ENCODE results near the gene ZNF343.

ZNF343 gene

DNA sequence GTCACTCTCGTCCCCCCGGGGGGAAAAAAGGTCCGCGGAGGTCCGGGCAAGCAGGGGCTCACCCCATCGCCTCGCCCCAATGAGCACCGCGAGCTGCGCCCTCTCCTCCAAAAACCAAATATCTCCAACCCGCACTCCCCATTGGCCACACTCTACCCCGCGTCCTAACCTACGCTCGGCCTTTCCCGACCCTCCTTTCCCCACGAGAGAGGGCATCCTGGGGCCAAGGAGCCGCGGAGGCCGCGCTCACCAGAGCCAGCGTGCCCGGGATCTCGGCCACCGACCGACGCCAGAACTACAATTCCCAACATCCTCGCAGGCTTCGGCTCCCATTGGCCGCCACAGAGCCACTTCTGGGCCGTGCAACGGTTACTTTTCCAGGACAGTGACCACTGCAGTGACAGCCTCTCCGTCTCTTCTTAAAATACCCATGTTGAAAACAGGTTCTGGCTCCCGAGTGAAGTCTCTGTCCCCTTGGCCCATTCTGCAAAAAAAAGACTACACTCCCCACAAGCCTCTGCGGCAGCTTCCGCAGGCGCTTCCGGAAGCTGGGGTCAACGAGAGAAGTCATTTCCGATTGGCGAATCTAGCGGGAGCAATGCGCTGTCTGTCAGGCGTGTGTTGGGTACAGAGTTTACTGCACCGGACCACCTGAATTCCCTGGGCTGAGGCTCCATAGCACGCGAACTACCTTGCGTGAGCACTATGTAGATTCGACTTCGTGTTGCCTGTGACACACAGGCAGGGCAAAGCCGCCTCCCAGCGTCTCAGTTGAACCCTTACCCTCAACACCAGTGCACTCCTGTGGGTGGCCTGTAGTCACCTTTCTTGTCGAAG, at the start of gene ZNF343:
ZNF343 (minus strand) TSS at position 285 of the 837 bp plus-strand sequence. CDS start 15,020 bp downstream, outside the sequence.
- peak within 1 kb of the TSS; percentile 26; the same call in 1 of the 2 replicates for H2AFZ ChIP-seq (ENCODE audit: low read length)
- H3K27me3 ChIP-seq (ENCODE audit: insufficient read depth, low read length), result no peaks in the 10 kb centered on the region
- peak within 1 kb of the TSS; percentile 87 for H3K4me2 ChIP-seq (ENCODE audit: low read length)
- H3K4me1 ChIP-seq (ENCODE audit: insufficient read depth, low read length, severe bottlenecking), result peaks cover 17% of the 10 kb centered on the region
- TF ChIP-seq, protein P1, sequence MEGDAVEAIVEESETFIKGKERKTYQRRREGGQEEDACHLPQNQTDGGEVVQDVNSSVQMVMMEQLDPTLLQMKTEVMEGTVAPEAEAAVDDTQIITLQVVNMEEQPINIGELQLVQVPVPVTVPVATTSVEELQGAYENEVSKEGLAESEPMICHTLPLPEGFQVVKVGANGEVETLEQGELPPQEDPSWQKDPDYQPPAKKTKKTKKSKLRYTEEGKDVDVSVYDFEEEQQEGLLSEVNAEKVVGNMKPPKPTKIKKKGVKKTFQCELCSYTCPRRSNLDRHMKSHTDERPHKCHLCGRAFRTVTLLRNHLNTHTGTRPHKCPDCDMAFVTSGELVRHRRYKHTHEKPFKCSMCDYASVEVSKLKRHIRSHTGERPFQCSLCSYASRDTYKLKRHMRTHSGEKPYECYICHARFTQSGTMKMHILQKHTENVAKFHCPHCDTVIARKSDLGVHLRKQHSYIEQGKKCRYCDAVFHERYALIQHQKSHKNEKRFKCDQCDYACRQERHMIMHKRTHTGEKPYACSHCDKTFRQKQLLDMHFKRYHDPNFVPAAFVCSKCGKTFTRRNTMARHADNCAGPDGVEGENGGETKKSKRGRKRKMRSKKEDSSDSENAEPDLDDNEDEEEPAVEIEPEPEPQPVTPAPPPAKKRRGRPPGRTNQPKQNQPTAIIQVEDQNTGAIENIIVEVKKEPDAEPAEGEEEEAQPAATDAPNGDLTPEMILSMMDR (IDR thresholded peaks at IDR 0.05; ENCODE audit: low read length), result no peak; the same call in 1 of the 2 replicates
- H3K36me3 ChIP-seq (ENCODE audit: insufficient read depth, low read length), result no peaks in the 10 kb centered on the region; the same call in 1 of the 2 replicates
- no peaks in the 10 kb centered on the region for H3K9me2 ChIP-seq (ENCODE audit: low read depth, low read length)
- no peaks in the 10 kb centered on the region for H3F3A ChIP-seq (ENCODE audit: insufficient read depth, low read length)
- H3K4me3 ChIP-seq (ENCODE audit: low read depth, low read length, poor library complexity, severe bottlenecking), result peak within 1 kb of the TSS; percentile 76
- H3K9ac ChIP-seq (ENCODE audit: low read length), result peak within 1 kb of the TSS; percentile 73
- no peaks in the 10 kb centered on the region for H3K9me3 ChIP-seq (ENCODE audit: low read length)
- H4K20me1 ChIP-seq (ENCODE audit: insufficient read depth, low read length), result no peaks in the 10 kb centered on the region
- peaks cover 16% of the 10 kb centered on the region for H3K79me2 ChIP-seq (ENCODE audit: insufficient read depth, low read length)
- H3K27ac ChIP-seq (ENCODE audit: low read depth, low read length, poor library complexity, severe bottlenecking), result peak within 1 kb of the TSS; percentile 29

DNA sequence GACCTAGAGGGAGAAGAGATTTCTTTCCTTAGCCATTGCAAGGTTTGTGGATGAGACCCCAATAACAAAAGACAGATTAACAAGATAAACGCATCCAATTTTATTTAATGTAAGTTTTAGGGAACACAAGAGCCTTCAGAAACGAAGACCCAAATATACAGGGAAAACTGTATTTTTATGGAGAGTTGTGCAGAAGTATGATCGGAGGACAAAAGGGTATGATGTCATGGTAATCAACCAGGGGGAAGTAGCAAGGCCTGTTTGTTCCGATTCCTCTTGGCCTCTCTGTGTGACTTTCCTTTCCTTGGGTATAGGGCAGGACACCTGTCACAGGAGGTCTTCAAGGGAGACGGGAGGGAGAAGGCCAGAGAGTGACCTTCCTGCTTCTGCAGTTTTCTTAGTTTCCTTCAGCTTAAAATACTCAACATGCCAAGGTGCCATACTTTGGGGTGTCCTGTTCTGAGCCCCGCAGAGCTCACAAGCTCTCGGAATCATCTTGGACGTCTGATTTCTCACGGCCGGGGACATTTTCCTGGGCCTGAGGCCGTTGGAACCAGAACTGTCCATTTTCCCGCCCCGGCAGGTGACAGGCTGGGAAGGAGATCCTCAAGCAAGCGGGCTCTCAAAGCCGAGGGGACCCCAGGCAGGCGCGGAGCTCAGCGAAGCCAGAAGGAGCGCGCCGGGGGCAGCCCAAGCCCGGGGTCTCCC, 49.3 kb upstream of the ZNF343 start:
- no peaks in the 10 kb centered on the region for H3K36me3 ChIP-seq (ENCODE audit: insufficient read depth, low read length)
- H3K4me1 ChIP-seq (ENCODE audit: insufficient read depth, low read length, severe bottlenecking), result no peaks in the 10 kb centered on the region
- H3K9me2 ChIP-seq (ENCODE audit: low read depth, low read length), result no peaks in the 10 kb centered on the region
- no peaks in the 10 kb centered on the region for H3K79me2 ChIP-seq (ENCODE audit: insufficient read depth, low read length)
- no peak overlapping the region for H3K9ac ChIP-seq (ENCODE audit: low read length)
- H3K4me2 ChIP-seq (ENCODE audit: low read length), result no peak overlapping the region
- no peak overlapping the region for H3K27ac ChIP-seq (ENCODE audit: low read depth, low read length, poor library complexity, severe bottlenecking)
- TF ChIP-seq, protein P1 (IDR thresholded peaks at IDR 0.05; ENCODE audit: low read length), result no peak
- TF ChIP-seq EZH2 (IDR thresholded peaks at IDR 0.05; ENCODE audit: borderline replicate concordance, low read length), result no peak
- H3K4me3 ChIP-seq (ENCODE audit: low read depth, low read length, poor library complexity, severe bottlenecking), result no peak overlapping the region
- H3F3A ChIP-seq (ENCODE audit: insufficient read depth, low read length), result no peaks in the 10 kb centered on the region
- H3K9me3 ChIP-seq (ENCODE audit: low read length), result no peaks in the 10 kb centered on the region
- no peaks in the 10 kb centered on the region for H4K20me1 ChIP-seq (ENCODE audit: insufficient read depth, low read length)
- no peak overlapping the region for H2AFZ ChIP-seq (ENCODE audit: low read length)
- H3K27me3 ChIP-seq (ENCODE audit: insufficient read depth, low read length), result no peaks in the 10 kb centered on the region

DNA sequence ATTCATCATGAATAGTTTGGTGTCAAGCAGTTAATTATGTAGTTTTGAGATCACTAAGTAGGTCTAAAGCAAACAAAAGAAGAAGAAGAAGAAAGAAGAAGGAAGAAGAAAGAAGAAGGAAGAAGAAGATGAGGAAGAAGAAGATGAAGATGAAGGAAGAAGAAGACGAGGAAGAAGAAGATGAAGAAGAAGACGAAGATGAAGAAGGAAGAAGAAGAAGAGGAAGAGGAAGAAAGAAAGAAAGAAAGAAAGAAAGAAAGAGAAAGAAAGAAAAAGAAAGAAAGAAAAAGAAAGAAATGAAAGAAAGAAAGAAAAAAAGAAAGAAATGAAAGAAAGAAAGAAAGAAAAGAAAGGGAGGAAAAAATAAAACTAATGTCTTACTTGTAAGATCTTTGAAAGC, 36.9 kb upstream of the ZNF343 start:
- H3K27ac ChIP-seq (ENCODE audit: low read depth, low read length, poor library complexity, severe bottlenecking), result no peak overlapping the region
- H4K20me1 ChIP-seq (ENCODE audit: insufficient read depth, low read length), result no peaks in the 10 kb centered on the region
- no peaks in the 10 kb centered on the region for H3F3A ChIP-seq (ENCODE audit: insufficient read depth, low read length)
- no peaks in the 10 kb centered on the region for H3K9me2 ChIP-seq (ENCODE audit: low read depth, low read length)
- no peaks in the 10 kb centered on the region for H3K79me2 ChIP-seq (ENCODE audit: insufficient read depth, low read length)
- H3K4me2 ChIP-seq (ENCODE audit: low read length), result no peak overlapping the region
- no peak overlapping the region for H2AFZ ChIP-seq (ENCODE audit: low read length)
- H3K4me1 ChIP-seq (ENCODE audit: insufficient read depth, low read length, severe bottlenecking), result no peaks in the 10 kb centered on the region
- no peak overlapping the region for H3K4me3 ChIP-seq (ENCODE audit: low read depth, low read length, poor library complexity, severe bottlenecking)
- H3K36me3 ChIP-seq (ENCODE audit: insufficient read depth, low read length), result no peaks in the 10 kb centered on the region
- no peaks in the 10 kb centered on the region for H3K9me3 ChIP-seq (ENCODE audit: low read length)
- TF ChIP-seq EZH2 (IDR thresholded peaks at IDR 0.05; ENCODE audit: borderline replicate concordance, low read length), result no peak
- TF ChIP-seq, protein P1 (IDR thresholded peaks at IDR 0.05; ENCODE audit: low read length), result no peak
- no peak overlapping the region for H3K9ac ChIP-seq (ENCODE audit: low read length)
- H3K27me3 ChIP-seq (ENCODE audit: insufficient read depth, low read length), result no peaks in the 10 kb centered on the region

All from OCI-LY1 (cell line).